HG03457 (cell line): Measurements from ENCODE around the gene APOBEC3H.

Experiments
- ATAC-seq: cut with Tn5 transposase; IDR thresholded peaks from one replicate; pipeline ENCODE4 v1.9.1; 2021; ENCODE audit warnings: moderate number of reproducible peaks; ENCODE audit not compliant: unreplicated experiment

Gene APOBEC3H

DNA sequence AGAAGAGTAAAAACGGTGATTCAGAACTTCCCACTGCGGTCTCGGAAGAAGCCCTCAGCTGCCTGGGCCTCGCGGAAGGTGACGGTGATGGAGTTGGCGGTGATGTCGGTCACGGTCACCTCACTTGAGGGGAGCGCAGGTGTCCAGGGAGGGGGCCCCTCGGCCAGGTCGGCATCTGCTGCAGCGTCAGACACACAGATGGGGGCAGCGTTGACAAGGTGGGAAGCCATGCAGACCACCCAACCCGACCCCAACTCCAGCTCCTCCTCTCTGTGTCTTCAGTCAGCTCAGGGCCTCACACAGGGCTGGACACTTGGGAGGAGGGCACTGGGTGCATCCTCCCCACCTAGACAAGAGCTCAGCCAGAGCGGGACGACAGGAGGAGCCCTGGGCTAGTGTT, 36.8 kb downstream of the APOBEC3H start:
- no peak for ATAC-seq

DNA sequence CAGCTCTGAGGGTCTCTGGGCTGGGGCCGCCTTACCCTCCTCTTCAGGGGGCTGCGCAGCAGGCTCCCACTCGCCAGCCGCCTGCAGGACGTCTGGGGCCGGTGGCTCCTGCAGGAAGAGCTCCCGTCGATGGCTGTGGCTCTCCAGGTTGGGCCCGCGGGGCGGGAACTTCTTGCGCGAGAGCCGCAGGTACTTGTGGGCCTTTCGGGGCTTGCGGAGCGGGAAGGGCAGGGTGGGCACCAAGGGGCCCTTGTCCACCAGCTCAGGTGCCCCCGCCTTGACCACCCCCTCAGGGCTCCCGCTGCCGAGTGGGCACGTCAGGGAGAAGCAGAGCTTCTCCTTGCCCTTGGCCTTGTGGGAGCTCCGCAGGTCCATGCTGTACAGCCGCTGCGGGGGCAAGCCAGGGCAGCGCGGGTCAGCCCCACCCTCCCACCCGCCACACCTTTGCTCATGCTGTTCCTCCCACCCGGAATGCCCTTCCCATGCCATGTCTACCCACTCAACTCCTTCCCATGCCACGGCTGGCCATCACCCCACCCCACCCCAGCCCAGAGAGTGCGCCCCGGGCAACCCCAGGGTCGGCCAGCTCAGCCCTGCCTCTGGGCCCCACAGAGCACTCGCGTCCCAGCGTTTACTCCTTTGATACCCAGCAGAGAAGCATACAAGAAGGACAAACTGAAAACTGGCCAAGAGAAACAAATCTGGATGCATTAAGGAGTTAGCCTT, 37.5 kb downstream of the APOBEC3H start:
- no peak for ATAC-seq

DNA sequence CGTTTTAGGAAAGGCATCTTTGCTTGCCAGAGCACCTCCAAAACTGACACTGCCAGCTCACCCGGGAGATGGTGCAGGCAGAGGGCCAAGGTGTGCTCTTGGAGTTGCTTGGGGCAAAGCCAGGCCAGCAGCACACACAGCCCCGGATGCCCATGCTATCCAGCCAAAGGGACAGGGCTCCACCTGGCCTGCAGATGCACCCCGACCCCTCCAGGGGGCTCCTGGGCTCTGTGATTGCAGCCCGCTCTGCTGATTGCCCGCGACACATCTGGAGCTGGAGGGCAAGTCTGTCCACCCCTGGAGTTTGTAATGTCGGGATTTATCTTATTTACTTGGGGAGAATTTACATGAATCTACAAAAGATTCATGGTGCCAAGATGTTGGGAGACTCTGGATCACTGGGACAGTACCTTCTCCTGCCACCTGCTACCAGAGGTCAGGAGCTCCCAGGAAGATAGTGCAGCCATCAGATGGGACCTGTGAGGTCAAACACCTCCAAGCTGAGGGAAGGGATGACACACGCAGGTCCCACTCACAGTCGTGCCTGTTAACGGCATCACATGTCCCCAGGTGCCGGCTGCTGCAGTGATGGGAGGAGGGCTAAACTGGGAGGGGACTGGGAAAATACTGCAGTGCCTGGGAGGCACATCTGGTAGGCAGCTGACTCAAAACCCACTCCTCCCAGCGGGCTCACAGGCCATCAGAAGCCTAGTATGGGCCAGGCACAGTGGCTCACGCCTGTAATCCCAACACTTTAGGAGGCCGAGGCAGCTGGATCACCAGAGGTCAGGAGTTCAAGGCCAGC, 38.2 kb downstream of the APOBEC3H start:
- no peak for ATAC-seq

DNA sequence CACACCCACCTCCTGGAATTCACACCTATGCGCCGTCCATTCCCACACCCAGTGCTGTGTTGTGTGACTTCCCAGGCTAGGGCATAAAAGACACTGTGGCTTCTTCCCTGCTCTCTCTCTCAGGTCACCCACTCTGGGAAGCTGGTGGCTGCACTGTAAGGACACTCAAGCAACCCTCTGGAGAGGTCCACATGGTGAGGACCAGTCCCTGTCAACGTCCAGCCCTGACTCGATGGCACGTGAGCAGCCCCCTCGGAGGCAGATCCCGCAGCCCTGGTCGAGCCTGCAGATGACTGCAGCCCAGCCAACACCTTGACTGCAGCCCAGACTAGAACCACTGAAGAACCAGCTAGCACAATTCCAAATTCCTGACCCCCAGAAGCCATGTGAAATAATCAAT, 39.3 kb downstream of the APOBEC3H start:
- ATAC-seq = no peak

DNA sequence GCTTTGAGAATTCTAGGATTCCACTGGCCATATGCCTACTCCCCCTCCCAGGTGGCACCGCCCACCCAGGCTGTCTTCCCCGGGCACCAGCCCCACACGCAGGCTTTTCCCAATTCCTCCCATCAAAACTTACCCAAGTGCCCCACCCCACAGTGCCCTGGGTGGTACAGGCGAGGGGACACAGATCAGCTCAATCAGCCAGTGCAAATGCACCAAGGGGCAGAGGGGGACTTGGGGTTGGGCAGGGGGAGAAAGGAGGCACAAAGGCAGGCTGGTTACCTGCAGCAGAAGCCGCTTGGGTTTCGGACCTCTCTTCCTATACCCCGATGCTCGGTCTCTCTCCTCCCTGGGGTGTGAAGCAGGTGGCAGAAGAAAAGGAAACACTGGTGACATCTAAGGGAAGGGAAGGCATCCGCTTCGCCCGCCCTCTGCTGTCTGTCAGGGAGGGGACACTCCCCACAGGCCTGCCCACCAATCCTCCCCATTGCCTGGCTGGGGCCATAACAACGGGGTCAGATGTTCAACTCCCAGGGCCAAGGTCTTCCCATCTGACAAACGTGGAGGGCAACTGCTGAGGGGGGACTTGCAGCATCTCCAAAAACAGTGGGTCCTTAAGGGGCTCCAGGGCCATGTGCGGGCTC, 41.4 kb downstream of the APOBEC3H start:
- no peak for ATAC-seq

DNA sequence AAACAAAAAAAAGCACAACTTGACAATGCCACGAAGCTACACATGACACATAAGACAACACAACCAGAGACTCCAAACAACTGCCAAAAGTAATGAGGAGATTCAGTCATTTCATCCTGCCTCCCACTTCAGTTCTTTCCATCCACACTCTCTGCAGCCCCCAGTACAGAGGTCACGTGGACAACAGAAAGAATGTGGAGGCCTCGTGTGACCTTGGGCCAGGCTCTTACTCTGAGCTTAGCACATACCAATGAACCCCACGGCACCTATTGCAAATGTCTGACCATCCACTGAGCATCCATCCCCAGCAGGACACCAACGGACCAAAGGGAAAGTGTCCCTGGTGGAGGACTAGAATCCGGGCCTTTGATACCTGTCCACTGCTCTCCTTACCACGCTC, 42.9 kb downstream of the APOBEC3H start:
- no peak for ATAC-seq

DNA sequence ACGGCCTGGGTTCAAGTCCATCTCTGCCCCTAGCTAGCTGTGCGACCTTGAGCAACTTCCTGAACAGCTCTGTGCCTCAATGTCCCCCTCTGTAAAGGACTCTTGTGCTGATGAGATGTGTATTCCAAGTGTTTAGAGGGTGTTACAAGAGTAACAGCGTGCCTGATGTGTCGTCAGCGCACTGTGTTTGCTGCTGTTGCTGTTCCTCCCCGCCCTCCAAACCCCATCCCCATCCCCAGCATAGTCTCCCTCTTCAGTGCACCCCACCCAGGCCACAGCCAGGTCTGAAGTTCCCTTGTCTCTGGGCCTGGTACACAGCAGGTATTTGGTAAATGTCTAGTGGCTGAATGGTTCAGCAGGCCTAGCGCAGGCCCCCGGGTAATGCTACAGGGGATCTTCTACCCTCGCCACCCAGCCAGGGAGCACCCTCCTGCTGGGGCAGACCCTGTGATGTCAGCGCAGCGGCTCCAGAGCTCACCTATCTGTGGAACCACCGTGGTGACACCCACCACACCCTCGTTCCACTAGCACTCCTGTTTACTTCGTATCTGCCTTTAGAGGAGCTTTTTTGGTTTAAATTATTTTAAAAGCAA, 45.1 kb downstream of the APOBEC3H start:
- ATAC-seq = no peak

DNA sequence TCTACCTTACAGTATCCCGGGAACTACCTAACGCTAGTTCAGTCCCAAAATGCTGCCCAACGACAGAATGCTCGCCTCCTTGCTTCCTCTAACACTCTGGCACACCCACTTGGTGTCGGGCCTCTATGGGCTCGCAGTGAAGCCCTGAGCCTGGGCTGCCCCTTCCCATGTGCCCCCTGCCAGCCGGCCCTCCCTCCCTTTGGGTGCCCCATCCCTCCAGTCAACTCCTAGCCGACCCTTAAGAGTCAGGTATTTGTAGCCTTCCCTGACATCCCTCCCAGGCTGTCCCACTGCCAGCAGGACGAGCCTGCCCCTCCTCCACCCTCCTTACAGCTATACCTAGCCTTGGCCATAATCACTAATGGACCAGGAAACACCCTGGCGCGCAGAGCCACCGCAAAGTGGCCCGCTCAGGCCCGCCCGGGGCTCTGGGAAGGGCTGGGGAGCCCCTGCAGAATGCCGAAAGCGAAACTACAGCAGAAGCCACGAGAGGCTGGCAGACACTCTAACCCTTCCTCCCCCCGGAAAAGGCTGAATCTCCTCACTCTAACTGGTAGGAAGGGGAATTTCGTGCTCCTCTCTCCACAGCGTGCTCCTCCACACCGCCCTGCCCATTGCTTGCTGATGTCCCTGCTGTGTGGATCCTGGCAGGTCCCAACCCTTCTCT, 47.2 kb downstream of the APOBEC3H start:
- ATAC-seq = no peak

DNA sequence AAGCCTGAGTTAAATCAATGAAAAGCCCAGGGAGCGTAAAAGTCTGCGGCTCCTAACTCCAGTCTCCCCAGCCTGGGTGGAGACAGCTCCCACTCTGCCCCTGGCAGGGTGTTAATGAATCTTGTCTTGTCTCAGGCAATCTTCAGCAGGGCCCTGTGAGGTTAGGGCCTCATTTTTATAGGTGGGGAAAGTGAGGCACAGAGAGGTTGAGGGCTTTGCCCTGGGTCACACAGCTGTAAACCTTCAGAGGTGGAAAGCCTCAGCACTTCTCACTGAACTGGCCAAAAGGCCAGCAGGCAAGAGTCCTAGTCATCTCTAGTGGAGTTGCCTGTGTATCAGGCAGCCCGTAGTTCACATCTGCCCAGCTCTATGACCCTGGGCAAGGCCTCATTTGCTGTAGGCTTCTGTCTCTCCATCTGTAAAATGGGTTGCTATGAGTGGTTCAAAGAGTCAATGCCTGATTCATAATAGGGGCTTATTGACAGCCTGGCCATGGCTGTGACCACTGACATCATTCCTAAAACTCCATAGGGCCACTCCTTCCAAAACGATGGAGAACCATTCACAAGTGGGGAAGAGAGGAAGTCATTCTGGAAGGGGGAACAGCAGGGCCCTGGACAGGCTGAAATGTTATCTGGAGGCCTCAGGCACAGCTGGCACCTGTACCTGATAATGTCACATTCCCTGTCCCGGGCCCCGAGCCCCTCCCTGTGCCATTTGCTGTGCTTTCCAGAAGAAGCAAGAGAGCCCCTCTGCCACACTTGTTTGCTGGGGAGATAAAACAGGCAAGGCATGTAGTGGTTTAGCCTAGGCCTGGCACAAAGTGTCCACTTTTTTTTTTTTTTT, 49.4 kb downstream of the APOBEC3H start:
- ATAC-seq = no peak

DNA sequence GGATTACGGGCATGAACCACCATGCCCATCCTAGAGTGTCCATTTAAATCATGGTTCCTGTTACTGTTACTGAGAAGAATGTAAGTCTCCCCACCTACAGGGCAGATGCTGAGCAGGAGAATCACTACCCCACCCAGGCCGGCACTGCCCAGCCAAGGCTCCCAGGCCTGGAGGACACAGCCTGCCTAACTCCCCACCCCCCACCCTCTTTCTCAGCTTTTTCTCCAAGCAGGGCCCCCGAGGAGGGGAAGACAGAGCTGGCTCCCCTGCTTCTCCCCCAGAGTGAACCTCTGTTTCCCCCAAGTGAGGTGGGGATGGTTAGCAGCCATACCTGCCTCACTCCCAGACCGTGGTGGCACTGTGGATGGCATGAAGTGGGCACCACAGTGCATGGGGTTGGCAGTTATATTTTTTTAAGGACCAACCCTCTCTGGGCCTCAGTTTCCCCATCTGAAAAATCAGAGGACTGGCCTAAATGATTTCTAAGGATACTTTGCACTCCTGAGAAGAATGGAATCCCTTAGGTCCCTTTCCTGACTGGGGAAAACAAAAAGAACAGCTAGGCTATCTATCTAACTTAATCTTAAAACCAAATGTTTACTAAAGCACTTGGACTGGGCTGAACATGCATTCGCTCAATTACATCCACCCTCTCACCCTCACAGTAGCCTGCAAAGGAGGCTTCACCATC, 50.4 kb downstream of the APOBEC3H start:
- no peak for ATAC-seq

DNA sequence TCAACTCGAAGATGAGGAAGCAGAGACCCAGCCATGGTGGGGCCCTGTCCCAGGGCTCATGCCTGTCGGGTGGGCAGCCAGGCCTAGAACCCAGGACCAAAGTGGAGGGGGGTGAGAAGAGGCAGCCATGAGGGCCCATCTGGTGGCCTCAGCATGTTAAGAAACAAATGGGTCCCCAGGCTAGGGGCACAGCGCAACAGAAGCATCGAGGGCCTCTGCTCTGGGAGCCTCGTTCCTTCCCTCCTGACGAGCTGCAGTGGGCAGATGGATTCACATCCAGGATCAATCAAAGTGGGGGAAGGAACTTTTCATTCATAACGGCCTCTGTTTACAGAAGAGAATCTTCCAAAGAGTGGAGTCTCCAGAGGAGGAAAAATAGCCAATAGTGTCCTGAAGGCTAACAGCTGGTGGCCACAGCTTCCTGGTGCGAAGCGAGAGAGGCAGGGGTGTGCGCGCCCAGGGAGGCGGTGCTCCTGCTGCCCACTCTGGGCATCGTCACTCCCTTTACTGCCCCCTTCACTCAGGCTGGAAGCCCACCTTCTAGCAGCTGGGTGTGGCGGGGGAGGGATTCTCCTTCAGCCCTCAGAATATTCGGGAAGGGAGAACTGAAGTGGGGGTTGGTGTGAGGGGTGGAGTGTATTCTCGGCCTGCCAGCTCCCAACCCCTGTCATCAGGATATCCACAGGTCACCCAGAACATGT, 51.1 kb downstream of the APOBEC3H start:
- no peak for ATAC-seq

DNA sequence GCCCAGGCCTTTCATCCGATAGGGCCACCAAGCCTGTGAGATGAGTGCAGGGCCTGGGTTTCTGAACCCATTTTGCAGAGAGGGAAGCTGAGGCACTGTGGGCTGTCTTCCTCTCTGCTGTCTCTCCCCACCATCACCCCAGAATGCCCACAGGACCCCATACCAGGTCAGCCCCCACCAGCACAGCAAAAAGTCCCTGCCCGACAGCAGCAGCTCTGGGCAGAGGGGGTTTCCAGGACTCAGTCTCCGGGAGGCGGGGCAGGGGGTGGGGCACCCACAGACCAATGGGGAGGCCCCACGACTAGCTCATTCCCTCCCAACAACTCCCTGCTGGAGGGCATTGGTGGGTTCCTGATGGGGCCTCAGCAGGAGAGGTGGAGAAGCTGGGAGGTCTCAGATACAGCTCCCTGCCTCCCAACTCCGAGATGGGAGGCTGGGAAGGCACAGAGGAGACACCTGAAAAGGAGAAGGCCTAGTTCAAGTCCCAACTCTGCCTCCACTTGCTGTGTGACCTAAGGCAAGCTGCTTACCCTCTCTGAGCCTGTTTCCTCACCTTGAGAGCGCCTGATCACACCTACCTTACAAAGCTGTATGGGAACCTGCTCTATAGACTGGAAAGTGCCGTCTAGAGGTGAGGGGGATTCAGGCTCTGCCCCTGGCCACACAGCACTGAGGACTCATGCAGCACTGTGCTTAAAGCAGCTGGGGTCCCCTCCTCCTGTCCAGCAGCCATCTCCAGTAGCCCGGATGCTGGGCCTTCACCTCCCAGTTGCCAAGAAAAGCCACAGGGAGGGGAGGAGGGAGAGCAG, 51.9 kb downstream of the APOBEC3H start:
- no peak for ATAC-seq

DNA sequence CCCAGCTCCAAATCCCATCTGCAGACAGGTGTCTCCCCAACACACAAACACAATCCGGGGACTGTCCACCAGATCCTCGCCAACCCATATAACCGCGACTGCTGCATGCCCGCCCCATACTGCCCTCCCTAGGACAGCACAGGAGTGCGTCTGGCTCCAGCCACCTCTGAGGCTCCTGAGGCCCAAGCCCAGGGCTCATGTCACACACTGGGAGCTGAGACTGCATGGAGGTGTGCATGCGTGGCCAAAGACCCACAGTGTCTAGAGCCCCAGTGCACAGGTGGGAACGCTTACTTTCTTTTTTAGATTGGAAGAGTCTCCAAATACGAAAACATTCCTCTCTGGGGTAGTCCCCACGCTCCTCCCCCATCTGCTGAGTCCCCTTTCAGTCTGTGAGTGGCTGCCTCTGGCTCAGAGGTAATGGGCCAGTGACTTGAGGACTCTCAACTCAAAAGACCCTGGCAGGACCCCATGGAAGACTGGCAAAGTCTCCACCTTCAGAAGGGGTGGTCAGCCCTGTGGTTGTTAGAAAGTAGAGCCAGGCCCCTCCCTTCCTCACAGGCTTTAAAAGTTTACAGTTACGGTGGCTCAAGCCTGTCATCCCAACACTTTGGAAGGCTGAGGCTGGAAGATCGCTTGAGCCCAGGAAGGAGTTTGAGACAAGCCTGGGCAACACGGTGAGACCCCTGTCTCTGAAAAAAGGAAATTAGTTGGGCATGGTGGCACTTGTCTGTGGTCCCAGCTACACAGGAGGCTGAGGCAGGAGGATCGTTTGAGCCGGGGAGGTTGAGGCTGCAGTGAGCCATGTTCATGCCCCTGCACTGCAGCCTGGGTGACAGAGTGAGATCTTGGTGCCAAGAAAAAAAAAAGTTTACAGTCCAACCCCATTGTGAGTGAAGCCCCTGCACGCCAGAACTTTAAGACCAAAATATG, 53.1 kb downstream of the APOBEC3H start:
- no peak for ATAC-seq

DNA sequence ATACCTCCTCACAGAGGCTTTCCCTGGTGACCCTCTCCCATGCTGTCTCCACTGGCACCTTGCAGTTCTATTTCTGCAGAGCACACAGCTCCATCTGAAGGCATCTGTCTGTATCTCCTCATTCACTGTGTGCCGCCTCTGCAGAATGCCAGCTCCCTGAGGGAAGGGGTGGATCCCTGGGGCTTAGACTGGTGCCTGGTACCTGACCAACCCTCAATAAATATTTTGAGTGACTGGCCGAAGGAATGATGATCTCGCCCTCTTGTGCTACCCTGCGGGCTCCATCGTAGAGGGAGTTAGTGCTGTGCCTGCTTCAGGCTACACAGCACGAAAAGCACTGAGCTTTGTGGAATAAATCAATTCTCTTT, 53.8 kb downstream of the APOBEC3H start:
- no peak for ATAC-seq

DNA sequence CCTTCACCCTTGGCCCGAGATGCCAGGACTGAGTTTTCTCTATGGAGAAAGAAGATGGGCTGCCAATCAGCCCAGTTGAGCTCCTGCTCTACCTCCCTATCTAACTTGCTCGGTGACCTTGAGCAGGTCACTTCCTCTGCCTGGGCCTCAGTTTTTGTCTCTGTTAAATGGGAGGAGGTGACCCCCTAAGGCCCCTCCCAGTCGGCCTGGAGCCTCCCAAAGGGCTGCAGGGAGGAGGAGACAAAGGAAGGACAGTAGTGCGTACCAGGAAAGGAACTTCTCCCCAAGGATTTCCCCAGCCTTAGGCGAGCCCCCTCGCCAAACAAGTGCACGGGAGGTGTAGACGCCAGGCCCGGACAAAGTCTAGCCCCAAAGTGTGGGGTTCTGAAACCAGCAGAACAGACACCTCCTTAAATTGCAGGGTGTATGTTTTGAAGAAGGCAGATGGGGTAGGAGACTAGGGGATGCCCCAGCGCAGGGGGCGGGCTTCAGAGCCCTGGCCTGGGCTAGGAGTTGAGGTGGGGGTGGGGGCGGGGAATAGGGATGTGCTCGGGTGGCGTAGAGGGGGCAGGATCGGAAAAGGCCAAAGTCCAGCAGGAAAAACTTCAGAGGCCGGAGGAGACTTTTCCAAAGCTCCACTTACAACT, 54.4 kb downstream of the APOBEC3H start:
- ATAC-seq = no peak

DNA sequence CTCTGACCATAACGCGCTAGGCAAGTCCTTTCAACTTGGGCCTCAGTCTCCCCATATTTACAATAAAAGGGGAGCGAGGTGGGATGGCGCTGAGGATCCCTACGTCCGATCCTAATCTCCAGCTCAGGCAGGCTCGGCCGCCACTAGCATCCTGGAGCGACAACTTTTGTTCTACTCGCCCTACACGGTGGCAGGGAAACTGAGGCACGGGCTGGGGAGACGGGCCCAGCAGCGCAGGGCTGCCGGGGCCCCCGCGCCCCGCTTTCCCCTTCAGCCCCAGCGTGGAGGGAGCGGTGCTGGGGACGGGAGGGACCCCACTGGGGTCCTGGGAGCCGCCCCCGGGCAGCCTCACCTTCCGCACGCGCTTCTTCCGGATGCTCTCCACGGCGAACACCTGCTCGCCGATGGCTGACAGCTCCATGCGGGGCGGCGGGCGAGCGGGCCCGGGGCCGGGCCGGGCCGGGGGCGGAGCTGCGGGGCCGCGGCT, 55.0 kb downstream of the APOBEC3H start:
- ATAC-seq = no peak
